ENCODE data around the gene ZNF532.
A peak's percentile ranks its signal among the peaks of the same experiment; 100 is the strongest.
"Not testable (repeated sequence)": the region's sequence is repeated elsewhere in the genome, so short reads cannot be mapped to it uniquely, and the experiment has no call there.

ZNF532 gene

GRCh38 chr18:58850786-58851469, 13.7 kb upstream of the ZNF532 start:
- WGBS (ENCODE audit: insufficient coverage, insufficient read length): no CpG with 5 or more reads among the region's 12 CpGs

GRCh38 chr18:58851856-58852255, 12.8 kb upstream of the ZNF532 start:
- Histone ChIP-seq H3K4me1 (ENCODE audit: control insufficient read depth, insufficient read depth, low read length) (peaks cover 8% of the 10 kb centered on the region; the same call in 1 of the 2 replicates), H3K27me3 (ENCODE audit: control insufficient read depth, insufficient read depth, low read length) (no peaks in the 10 kb centered on the region), H3K4me3 (ENCODE audit: low read length) (no peak overlapping the region), H3K27ac (ENCODE audit: low read length) (no peak overlapping the region), H3K36me3 (ENCODE audit: control insufficient read depth, insufficient read depth, low read length) (no peaks in the 10 kb centered on the region), H3K9me3 (ENCODE audit: control insufficient read depth, insufficient read depth, low read length) (no peaks in the 10 kb centered on the region)
- no peak for DNase-seq (ENCODE audit: low read depth, low spot score)
- no CpG with 5 or more reads among the region's 5 CpGs for WGBS (ENCODE audit: insufficient coverage, insufficient read length)

More at GRCh38 chr18:58850786-58851469, 13.7 kb upstream of the ZNF532 start:
- no peak for DNase-seq (ENCODE audit: low read depth, low spot score)
- no peak overlapping the region for H3K4me3 ChIP-seq (ENCODE audit: low read length)
- no peak overlapping the region for H3K27ac ChIP-seq (ENCODE audit: low read length)
- H3K36me3 ChIP-seq (ENCODE audit: control insufficient read depth, insufficient read depth, low read length): no peaks in the 10 kb centered on the region
- H3K9me3 ChIP-seq (ENCODE audit: control insufficient read depth, insufficient read depth, low read length): no peaks in the 10 kb centered on the region
- H3K4me1 ChIP-seq (ENCODE audit: control insufficient read depth, insufficient read depth, low read length): peaks cover 11% of the 10 kb centered on the region; the same call in 1 of the 2 replicates
- H3K27me3 ChIP-seq (ENCODE audit: control insufficient read depth, insufficient read depth, low read length): no peaks in the 10 kb centered on the region

- Histone ChIP-seq H3K9me3 (ENCODE audit: control insufficient read depth, insufficient read depth, low read length) (no peaks in the 10 kb centered on the region), H3K4me1 (ENCODE audit: control insufficient read depth, insufficient read depth, low read length) (peaks cover 7% of the 10 kb centered on the region; the same call in 1 of the 2 replicates), H3K36me3 (ENCODE audit: control insufficient read depth, insufficient read depth, low read length) (no peaks in the 10 kb centered on the region), H3K4me3 (ENCODE audit: low read length) (no peak overlapping the region), H3K27me3 (ENCODE audit: control insufficient read depth, insufficient read depth, low read length) (no peaks in the 10 kb centered on the region), H3K27ac (ENCODE audit: low read length) (no peak overlapping the region)
- no CpG with 5 or more reads among the region's 4 CpGs for whole genome bisulfite sequencing (ENCODE audit: insufficient coverage, insufficient read length)
- DNase-seq (ENCODE audit: low read depth, low spot score): no peak
Observed at GRCh38 chr18:58852629-58853028, 12.0 kb upstream of the ZNF532 start.

GRCh38 chr18:58853561-58853960, 11.1 kb upstream of the ZNF532 start:
- no peaks in the 10 kb centered on the region for H3K36me3 ChIP-seq (ENCODE audit: control insufficient read depth, insufficient read depth, low read length)
- WGBS (ENCODE audit: insufficient coverage, insufficient read length): no CpG with 5 or more reads among the region's 3 CpGs
- DNase-seq (ENCODE audit: low read depth, low spot score): no peak

GRCh38 chr18:58855521-58855920, 9.2 kb upstream of the ZNF532 start:
- not testable (repeated sequence) for H3K36me3 ChIP-seq (ENCODE audit: control insufficient read depth, insufficient read depth, low read length); H3K27ac ChIP-seq (ENCODE audit: low read length); H3K27me3 ChIP-seq (ENCODE audit: control insufficient read depth, insufficient read depth, low read length); H3K9me3 ChIP-seq (ENCODE audit: control insufficient read depth, insufficient read depth, low read length); DNase-seq (ENCODE audit: low read depth, low spot score); H3K4me1 ChIP-seq (ENCODE audit: control insufficient read depth, insufficient read depth, low read length); H3K4me3 ChIP-seq (ENCODE audit: low read length)
- WGBS (ENCODE audit: insufficient coverage, insufficient read length): no CpG with 5 or more reads among the region's 7 CpGs

More at GRCh38 chr18:58853561-58853960, 11.1 kb upstream of the ZNF532 start:
- H3K4me1 ChIP-seq (ENCODE audit: control insufficient read depth, insufficient read depth, low read length): peaks cover 5% of the 10 kb centered on the region; the same call in 1 of the 2 replicates
- H3K27me3 ChIP-seq (ENCODE audit: control insufficient read depth, insufficient read depth, low read length): no peaks in the 10 kb centered on the region
- H3K9me3 ChIP-seq (ENCODE audit: control insufficient read depth, insufficient read depth, low read length): no peaks in the 10 kb centered on the region
- H3K27ac ChIP-seq (ENCODE audit: low read length): no peak overlapping the region
- no peak overlapping the region for H3K4me3 ChIP-seq (ENCODE audit: low read length)

GRCh38 chr18:58856881-58857280, 7.8 kb upstream of the ZNF532 start:
- H3K4me1 ChIP-seq (ENCODE audit: control insufficient read depth, insufficient read depth, low read length): peaks cover 5% of the 10 kb centered on the region; the same call in 1 of the 2 replicates
- H3K4me3 ChIP-seq (ENCODE audit: low read length): no peak overlapping the region
- WGBS (ENCODE audit: insufficient coverage, insufficient read length): no CpG with 5 or more reads among the region's 9 CpGs
- no peak for DNase-seq (ENCODE audit: low read depth, low spot score)
- no peak overlapping the region for H3K27ac ChIP-seq (ENCODE audit: low read length)
- no peaks in the 10 kb centered on the region for H3K9me3 ChIP-seq (ENCODE audit: control insufficient read depth, insufficient read depth, low read length)
- no peaks in the 10 kb centered on the region for H3K36me3 ChIP-seq (ENCODE audit: control insufficient read depth, insufficient read depth, low read length)
- H3K27me3 ChIP-seq (ENCODE audit: control insufficient read depth, insufficient read depth, low read length): no peaks in the 10 kb centered on the region

- Histone ChIP-seq H3K36me3 (ENCODE audit: control insufficient read depth, insufficient read depth, low read length) (no peaks in the 10 kb centered on the region), H3K9me3 (ENCODE audit: control insufficient read depth, insufficient read depth, low read length) (no peaks in the 10 kb centered on the region), H3K4me1 (ENCODE audit: control insufficient read depth, insufficient read depth, low read length) (peaks cover 6% of the 10 kb centered on the region; the same call in 1 of the 2 replicates), H3K27ac (ENCODE audit: low read length) (peak overlapping the region; percentile 36), H3K4me3 (ENCODE audit: low read length) (no peak overlapping the region), H3K27me3 (ENCODE audit: control insufficient read depth, insufficient read depth, low read length) (no peaks in the 10 kb centered on the region)
- WGBS (ENCODE audit: insufficient coverage, insufficient read length): no CpG with 5 or more reads among the region's 11 CpGs
- DNase-seq (ENCODE audit: low read depth, low spot score): no peak
Observed at GRCh38 chr18:58858591-58859468, 5.8 kb upstream of the ZNF532 start.

GRCh38 chr18:58859907-58860306, 4.8 kb upstream of the ZNF532 start:
- DNase-seq (ENCODE audit: low read depth, low spot score): no peak
- H3K9me3 ChIP-seq (ENCODE audit: control insufficient read depth, insufficient read depth, low read length): no peaks in the 10 kb centered on the region
- no CpG with 5 or more reads among the region's 5 CpGs for WGBS (ENCODE audit: insufficient coverage, insufficient read length)
- peak overlapping the region; percentile 36 for H3K27ac ChIP-seq (ENCODE audit: low read length)
- H3K4me1 ChIP-seq (ENCODE audit: control insufficient read depth, insufficient read depth, low read length): peaks cover 6% of the 10 kb centered on the region; the same call in 1 of the 2 replicates
- no peaks in the 10 kb centered on the region for H3K36me3 ChIP-seq (ENCODE audit: control insufficient read depth, insufficient read depth, low read length)
- H3K27me3 ChIP-seq (ENCODE audit: control insufficient read depth, insufficient read depth, low read length): no peaks in the 10 kb centered on the region
- no peak overlapping the region for H3K4me3 ChIP-seq (ENCODE audit: low read length)

GRCh38 chr18:58860747-58861231, 3.9 kb upstream of the ZNF532 start:
- Histone ChIP-seq H3K4me3 (ENCODE audit: low read length) (no peak overlapping the region), H3K36me3 (ENCODE audit: control insufficient read depth, insufficient read depth, low read length) (peaks cover 4% of the 10 kb centered on the region; the same call in 1 of the 2 replicates), H3K27me3 (ENCODE audit: control insufficient read depth, insufficient read depth, low read length) (no peaks in the 10 kb centered on the region), H3K9me3 (ENCODE audit: control insufficient read depth, insufficient read depth, low read length) (no peaks in the 10 kb centered on the region), H3K4me1 (ENCODE audit: control insufficient read depth, insufficient read depth, low read length) (peaks cover 6% of the 10 kb centered on the region; the same call in 1 of the 2 replicates), H3K27ac (ENCODE audit: low read length) (no peak overlapping the region)
- no CpG with 5 or more reads among the region's 7 CpGs for WGBS (ENCODE audit: insufficient coverage, insufficient read length)
- DNase-seq (ENCODE audit: low read depth, low spot score): no peak

- DNase-seq (ENCODE audit: low read depth, low spot score): no peak
- Histone ChIP-seq H3K27me3 (ENCODE audit: control insufficient read depth, insufficient read depth, low read length) (no peaks in the 10 kb centered on the region), H3K4me3 (ENCODE audit: low read length) (no peak overlapping the region), H3K27ac (ENCODE audit: low read length) (peak overlapping the region; percentile 46), H3K9me3 (ENCODE audit: control insufficient read depth, insufficient read depth, low read length) (no peaks in the 10 kb centered on the region), H3K4me1 (ENCODE audit: control insufficient read depth, insufficient read depth, low read length) (peaks cover 7% of the 10 kb centered on the region; the same call in 1 of the 2 replicates), H3K36me3 (ENCODE audit: control insufficient read depth, insufficient read depth, low read length) (peaks cover 8% of the 10 kb centered on the region; the same call in 1 of the 2 replicates)
- WGBS (ENCODE audit: insufficient coverage, insufficient read length): no CpG with 5 or more reads among the region's 3 CpGs
Observed at GRCh38 chr18:58861353-58861752, 3.3 kb upstream of the ZNF532 start.
